GM23338 (cell line): Measurements from ENCODE around the gene NAT14. TPM values are rescaled to one million over a fixed set of nuclear protein-coding genes. Genes with fewer than 3 reads are reported as not detected.

Experiments
- ATAC-seq: fragments of 200-7000 bp; cut with Tn5 transposase; 3 replicates; pipeline ENCODE4 v1.9.1; 2020
- DNase-seq: peaks from one replicate; pipeline ENCODE4 v3.0.0-alpha.2; 2015; ENCODE audit warnings: low spot score
- H2AFZ ChIP-seq: fragments of 200-600 bp; sonication (generic); 2 replicates; pipeline ENCODE4 v1.8.0; 2016; ENCODE audit warnings: antibody characterized with exemption, mild to moderate bottlenecking, moderate library complexity
- H3F3A ChIP-seq: fragments of 200-600 bp; sonication (generic); replicated peaks from 2 replicates; pipeline ENCODE4 v1.8.0; 2017; ENCODE audit warnings: antibody characterized with exemption, mixed run types, low read depth
- H3K27ac ChIP-seq: fragments of 200-600 bp; sonication (generic); 2 replicates; pipeline ENCODE4 v1.6.1; 2016; ENCODE audit warnings: low read depth
- H3K27me3 ChIP-seq: fragments of 200-600 bp; sonication (generic); 2 replicates; pipeline ENCODE4 v1.8.0; 2016; ENCODE audit warnings: mild to moderate bottlenecking, mixed run types, moderate library complexity; ENCODE audit not compliant: insufficient read depth
- H3K36me3 ChIP-seq: fragments of 200-600 bp; sonication (generic); 2 replicates; pipeline ENCODE4 v1.8.0; 2016; ENCODE audit warnings: mild to moderate bottlenecking; ENCODE audit not compliant: insufficient read depth
- H3K4me1 ChIP-seq: fragments of 200-600 bp; sonication (generic); 2 replicates; pipeline ENCODE4 v1.8.0; 2016; ENCODE audit warnings: mild to moderate bottlenecking, moderate library complexity; ENCODE audit not compliant: insufficient read depth
- H3K4me2 ChIP-seq: fragments of 200-600 bp; sonication (generic); 2 replicates; pipeline ENCODE4 v1.7.1; 2017; ENCODE audit warnings: mixed run types
- H3K4me3 ChIP-seq: fragments of 200-600 bp; sonication (generic); 2 replicates; pipeline ENCODE4 v1.6.1; 2016; ENCODE audit warnings: mixed run types
- H3K79me2 ChIP-seq: fragments of 200-600 bp; sonication (generic); replicated peaks from 2 replicates; pipeline ENCODE4 v1.8.0; 2017; ENCODE audit warnings: mild to moderate bottlenecking; ENCODE audit not compliant: insufficient read depth
- H3K9me2 ChIP-seq: fragments of 200-600 bp; sonication (generic); 2 replicates; pipeline ENCODE4 v1.8.0; 2017; ENCODE audit not compliant: insufficient read depth
- H4K20me1 ChIP-seq: fragments of 200-600 bp; sonication (generic); replicated peaks from 2 replicates; pipeline ENCODE4 v1.8.0; 2017; ENCODE audit warnings: mild to moderate bottlenecking; ENCODE audit not compliant: insufficient read depth
- H3K27ac Mint-ChIP-seq: 2 replicates; pipeline ENCODE4 v1.8.0; 2020; ENCODE audit warnings: inconsistent platforms, mild to moderate bottlenecking, moderate library complexity, mixed read lengths
- H3K27me3 Mint-ChIP-seq: 3 replicates; pipeline ENCODE4 v1.8.0; 2022; ENCODE audit warnings: low read depth, mild to moderate bottlenecking, moderate library complexity, mixed read lengths, inconsistent platforms; ENCODE audit not compliant: insufficient read depth, poor library complexity
- H3K36me3 Mint-ChIP-seq: 3 replicates; pipeline ENCODE4 v1.8.0; 2021; ENCODE audit warnings: low read depth, mild to moderate bottlenecking, inconsistent platforms, moderate library complexity, mixed read lengths
- H3K4me1 Mint-ChIP-seq: 3 replicates; pipeline ENCODE4 v1.8.0; 2020; ENCODE audit warnings: mild to moderate bottlenecking, inconsistent platforms, mixed read lengths
- H3K4me3 Mint-ChIP-seq: 3 replicates; pipeline ENCODE4 v1.8.0; 2021; ENCODE audit warnings: moderate library complexity, mild to moderate bottlenecking, inconsistent platforms, mixed read lengths
- H3K9me3 Mint-ChIP-seq: 3 replicates; pipeline ENCODE4 v1.8.0; 2020; ENCODE audit warnings: moderate library complexity, mild to moderate bottlenecking, inconsistent platforms, mixed read lengths
- CREB1 ChIP-seq: fragments of 250-450 bp; sonication (Bioruptor Pico); IDR thresholded peaks from 2 replicates; pipeline ENCODE4 v1.5.0; 2020; ENCODE audit warnings: low read depth, mild to moderate bottlenecking, moderate library complexity
- EZH2 ChIP-seq: fragments of 200-600 bp; sonication (generic); IDR thresholded peaks from one replicate; pipeline ENCODE4 v1.8.0; 2017; ENCODE audit warnings: antibody characterized with exemption, mild to moderate bottlenecking, low read depth; ENCODE audit not compliant: unreplicated experiment
- POLR2AphosphoS5 ChIP-seq: IDR thresholded peaks from 2 replicates; pipeline ENCODE4 v1.6.1; 2016; ENCODE audit warnings: antibody characterized with exemption, low read depth
- REST ChIP-seq: IDR thresholded peaks from one replicate; pipeline ENCODE4 v1.6.1; 2018; ENCODE audit warnings: antibody characterized with exemption; ENCODE audit not compliant: unreplicated experiment
- STAT1 ChIP-seq: IDR thresholded peaks from one replicate; pipeline ENCODE4 v1.6.1; 2016; ENCODE audit warnings: antibody characterized with exemption; ENCODE audit not compliant: unreplicated experiment
- ZNF114 ChIP-seq: fragments of 250-450 bp; sonication (Bioruptor Pico); IDR thresholded peaks from 2 replicates; pipeline ENCODE4 v1.5.0; 2020; ENCODE audit warnings: mild to moderate bottlenecking, moderate library complexity
- ZNF331 ChIP-seq: fragments of 250-450 bp; sonication (Bioruptor Pico); IDR thresholded peaks from 2 replicates; pipeline ENCODE4 v1.5.0; 2020; ENCODE audit warnings: low read depth, mild to moderate bottlenecking, moderate library complexity
- polyA plus RNA-seq: library from polyadenylated mRNA; unstranded; fragments of >200 nt; fragmentation: Nextera tagmentation; extraction: Ambion mirVana; gene quantifications from 2 replicates; pipeline ENCODE4 v1.2.1, GENCODE V29; 2016
- total RNA-seq: library from RNA; depleted of rRNA; stranded (reverse); fragments of >200 nt; shearing (Covaris generic); gene quantifications from 2 replicates; pipeline ENCODE4 v1.2.3, GENCODE V29; 2014
- TF ChIP-seq, protein P1 (sequence below): IDR thresholded peaks from 2 replicates; pipeline ENCODE4 v1.6.1; 2016; ENCODE audit warnings: antibody characterized with exemption
- TF ChIP-seq, protein P2 (sequence below): fragments of 250-450 bp; sonication (Bioruptor Pico); IDR thresholded peaks from 2 replicates; pipeline ENCODE4 v1.5.0; 2020; ENCODE audit warnings: mild to moderate bottlenecking, moderate library complexity

The NAT14 gene
- total and polyA plus RNA-seq, 2 experiments from 2014 or later: 27.8 to 39.6 TPM

DNA sequence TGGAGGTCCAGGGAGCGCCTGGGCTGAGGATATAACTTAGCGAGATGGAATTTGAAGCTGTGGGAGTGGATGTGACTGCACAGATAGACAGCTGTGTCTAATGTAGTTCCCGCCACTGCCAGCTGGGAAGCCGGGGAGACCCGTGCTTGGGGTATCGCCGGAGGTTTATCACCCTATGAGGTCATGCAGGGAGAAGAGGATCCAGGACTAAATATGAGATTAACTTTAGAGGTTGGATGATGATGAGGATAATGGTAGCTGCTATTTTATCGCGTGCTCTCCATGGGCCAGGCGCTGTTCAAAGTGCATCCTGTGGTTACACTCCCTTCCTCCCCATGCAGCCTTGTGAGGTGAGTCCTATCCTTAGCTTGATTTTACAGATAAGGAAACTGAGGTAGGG is 23.1 kb downstream of the NAT14 start:
- no peak overlapping the region for H3K27ac ChIP-seq
- TF ChIP-seq, protein P1, sequence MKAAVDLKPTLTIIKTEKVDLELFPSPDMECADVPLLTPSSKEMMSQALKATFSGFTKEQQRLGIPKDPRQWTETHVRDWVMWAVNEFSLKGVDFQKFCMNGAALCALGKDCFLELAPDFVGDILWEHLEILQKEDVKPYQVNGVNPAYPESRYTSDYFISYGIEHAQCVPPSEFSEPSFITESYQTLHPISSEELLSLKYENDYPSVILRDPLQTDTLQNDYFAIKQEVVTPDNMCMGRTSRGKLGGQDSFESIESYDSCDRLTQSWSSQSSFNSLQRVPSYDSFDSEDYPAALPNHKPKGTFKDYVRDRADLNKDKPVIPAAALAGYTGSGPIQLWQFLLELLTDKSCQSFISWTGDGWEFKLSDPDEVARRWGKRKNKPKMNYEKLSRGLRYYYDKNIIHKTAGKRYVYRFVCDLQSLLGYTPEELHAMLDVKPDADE: no peak
- TF ChIP-seq CREB1 (CRISPR knock-in tag): no peak
- TF ChIP-seq REST: no peak
- no peak for TF ChIP-seq EZH2
- TF ChIP-seq, protein P2, sequence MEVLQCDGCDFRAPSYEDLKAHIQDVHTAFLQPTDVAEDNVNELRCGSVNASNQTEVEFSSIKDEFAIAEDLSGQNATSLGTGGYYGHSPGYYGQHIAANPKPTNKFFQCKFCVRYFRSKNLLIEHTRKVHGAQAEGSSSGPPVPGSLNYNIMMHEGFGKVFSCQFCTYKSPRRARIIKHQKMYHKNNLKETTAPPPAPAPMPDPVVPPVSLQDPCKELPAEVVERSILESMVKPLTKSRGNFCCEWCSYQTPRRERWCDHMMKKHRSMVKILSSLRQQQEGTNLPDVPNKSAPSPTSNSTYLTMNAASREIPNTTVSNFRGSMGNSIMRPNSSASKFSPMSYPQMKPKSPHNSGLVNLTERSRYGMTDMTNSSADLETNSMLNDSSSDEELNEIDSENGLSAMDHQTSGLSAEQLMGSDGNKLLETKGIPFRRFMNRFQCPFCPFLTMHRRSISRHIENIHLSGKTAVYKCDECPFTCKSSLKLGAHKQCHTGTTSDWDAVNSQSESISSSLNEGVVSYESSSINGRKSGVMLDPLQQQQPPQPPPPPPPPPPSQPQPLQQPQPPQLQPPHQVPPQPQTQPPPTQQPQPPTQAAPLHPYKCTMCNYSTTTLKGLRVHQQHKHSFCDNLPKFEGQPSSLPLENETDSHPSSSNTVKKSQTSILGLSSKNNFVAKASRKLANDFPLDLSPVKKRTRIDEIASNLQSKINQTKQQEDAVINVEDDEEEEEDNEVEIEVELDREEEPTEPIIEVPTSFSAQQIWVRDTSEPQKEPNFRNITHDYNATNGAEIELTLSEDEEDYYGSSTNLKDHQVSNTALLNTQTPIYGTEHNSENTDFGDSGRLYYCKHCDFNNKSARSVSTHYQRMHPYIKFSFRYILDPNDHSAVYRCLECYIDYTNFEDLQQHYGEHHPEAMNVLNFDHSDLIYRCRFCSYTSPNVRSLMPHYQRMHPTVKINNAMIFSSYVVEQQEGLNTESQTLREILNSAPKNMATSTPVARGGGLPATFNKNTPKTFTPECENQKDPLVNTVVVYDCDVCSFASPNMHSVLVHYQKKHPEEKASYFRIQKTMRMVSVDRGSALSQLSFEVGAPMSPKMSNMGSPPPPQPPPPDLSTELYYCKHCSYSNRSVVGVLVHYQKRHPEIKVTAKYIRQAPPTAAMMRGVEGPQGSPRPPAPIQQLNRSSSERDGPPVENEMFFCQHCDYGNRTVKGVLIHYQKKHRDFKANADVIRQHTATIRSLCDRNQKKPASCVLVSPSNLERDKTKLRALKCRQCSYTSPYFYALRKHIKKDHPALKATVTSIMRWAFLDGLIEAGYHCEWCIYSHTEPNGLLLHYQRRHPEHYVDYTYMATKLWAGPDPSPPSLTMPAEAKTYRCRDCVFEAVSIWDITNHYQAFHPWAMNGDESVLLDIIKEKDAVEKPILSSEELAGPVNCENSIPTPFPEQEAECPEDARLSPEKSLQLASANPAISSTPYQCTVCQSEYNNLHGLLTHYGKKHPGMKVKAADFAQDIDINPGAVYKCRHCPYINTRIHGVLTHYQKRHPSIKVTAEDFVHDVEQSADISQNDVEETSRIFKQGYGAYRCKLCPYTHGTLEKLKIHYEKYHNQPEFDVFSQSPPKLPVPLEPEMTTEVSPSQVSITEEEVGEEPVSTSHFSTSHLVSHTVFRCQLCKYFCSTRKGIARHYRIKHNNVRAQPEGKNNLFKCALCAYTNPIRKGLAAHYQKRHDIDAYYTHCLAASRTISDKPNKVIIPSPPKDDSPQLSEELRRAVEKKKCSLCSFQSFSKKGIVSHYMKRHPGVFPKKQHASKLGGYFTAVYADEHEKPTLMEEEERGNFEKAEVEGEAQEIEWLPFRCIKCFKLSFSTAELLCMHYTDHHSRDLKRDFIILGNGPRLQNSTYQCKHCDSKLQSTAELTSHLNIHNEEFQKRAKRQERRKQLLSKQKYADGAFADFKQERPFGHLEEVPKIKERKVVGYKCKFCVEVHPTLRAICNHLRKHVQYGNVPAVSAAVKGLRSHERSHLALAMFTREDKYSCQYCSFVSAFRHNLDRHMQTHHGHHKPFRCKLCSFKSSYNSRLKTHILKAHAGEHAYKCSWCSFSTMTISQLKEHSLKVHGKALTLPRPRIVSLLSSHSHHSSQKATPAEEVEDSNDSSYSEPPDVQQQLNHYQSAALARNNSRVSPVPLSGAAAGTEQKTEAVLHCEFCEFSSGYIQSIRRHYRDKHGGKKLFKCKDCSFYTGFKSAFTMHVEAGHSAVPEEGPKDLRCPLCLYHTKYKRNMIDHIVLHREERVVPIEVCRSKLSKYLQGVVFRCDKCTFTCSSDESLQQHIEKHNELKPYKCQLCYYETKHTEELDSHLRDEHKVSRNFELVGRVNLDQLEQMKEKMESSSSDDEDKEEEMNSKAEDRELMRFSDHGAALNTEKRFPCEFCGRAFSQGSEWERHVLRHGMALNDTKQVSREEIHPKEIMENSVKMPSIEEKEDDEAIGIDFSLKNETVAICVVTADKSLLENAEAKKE (CRISPR knock-in tag): no peak
- no peak for TF ChIP-seq POLR2AphosphoS5
- no peak for TF ChIP-seq ZNF114 (CRISPR knock-in tag)
- no peak for TF ChIP-seq ZNF331 (CRISPR knock-in tag)
- TF ChIP-seq STAT1: no peak
- no peaks in the 10 kb centered on the region for H3K79me2 ChIP-seq
- H3F3A ChIP-seq: no peaks in the 10 kb centered on the region
- H3K27ac Mint-ChIP-seq: no peak overlapping the region
- no peak overlapping the region for H3K4me3 ChIP-seq
- H3K4me3 Mint-ChIP-seq: no peak overlapping the region
- H3K4me2 ChIP-seq: no peak overlapping the region
- no peaks in the 10 kb centered on the region for H3K9me2 ChIP-seq
- no peak for DNase-seq
- H3K36me3 Mint-ChIP-seq: peaks cover 6% of the 10 kb centered on the region
- no peak overlapping the region for H2AFZ ChIP-seq
- no peaks in the 10 kb centered on the region for H3K36me3 ChIP-seq
- H3K27me3 ChIP-seq: peaks cover 17% of the 10 kb centered on the region
- no peaks in the 10 kb centered on the region for H4K20me1 ChIP-seq
- peaks cover 25% of the 10 kb centered on the region for H3K27me3 Mint-ChIP-seq
- no peak for ATAC-seq
- no peaks in the 10 kb centered on the region for H3K4me1 Mint-ChIP-seq
- no peaks in the 10 kb centered on the region for H3K4me1 ChIP-seq
- H3K9me3 Mint-ChIP-seq: peaks cover 8% of the 10 kb centered on the region
